ENCODE results near the gene PLCB1. TPM values are rescaled to one million over a fixed set of nuclear protein-coding genes. Genes with fewer than 3 reads are reported as not detected.

The PLCB1 gene
- total RNA-seq, 2 donors from 2014 or later = 7.3 to 45.5 TPM

- Histone ChIP-seq H3K27ac (no peak overlapping the region), H3K4me1 (no peaks in the 10 kb centered on the region), H3K9me3 (no peaks in the 10 kb centered on the region), H3K4me3 (no peak overlapping the region), H3K27me3 (no peaks in the 10 kb centered on the region), H3K36me3 (no peaks in the 10 kb centered on the region)
- TF ChIP-seq, protein P1, sequence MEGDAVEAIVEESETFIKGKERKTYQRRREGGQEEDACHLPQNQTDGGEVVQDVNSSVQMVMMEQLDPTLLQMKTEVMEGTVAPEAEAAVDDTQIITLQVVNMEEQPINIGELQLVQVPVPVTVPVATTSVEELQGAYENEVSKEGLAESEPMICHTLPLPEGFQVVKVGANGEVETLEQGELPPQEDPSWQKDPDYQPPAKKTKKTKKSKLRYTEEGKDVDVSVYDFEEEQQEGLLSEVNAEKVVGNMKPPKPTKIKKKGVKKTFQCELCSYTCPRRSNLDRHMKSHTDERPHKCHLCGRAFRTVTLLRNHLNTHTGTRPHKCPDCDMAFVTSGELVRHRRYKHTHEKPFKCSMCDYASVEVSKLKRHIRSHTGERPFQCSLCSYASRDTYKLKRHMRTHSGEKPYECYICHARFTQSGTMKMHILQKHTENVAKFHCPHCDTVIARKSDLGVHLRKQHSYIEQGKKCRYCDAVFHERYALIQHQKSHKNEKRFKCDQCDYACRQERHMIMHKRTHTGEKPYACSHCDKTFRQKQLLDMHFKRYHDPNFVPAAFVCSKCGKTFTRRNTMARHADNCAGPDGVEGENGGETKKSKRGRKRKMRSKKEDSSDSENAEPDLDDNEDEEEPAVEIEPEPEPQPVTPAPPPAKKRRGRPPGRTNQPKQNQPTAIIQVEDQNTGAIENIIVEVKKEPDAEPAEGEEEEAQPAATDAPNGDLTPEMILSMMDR (IDR thresholded peaks at IDR 0.05) = no peak
- no peak for DNase-seq (ENCODE audit: low spot score)
These were observed 781.4 kb downstream of the PLCB1 start for GRCh38 chr20:8913456-8913855.

- Histone ChIP-seq H3K4me1 (no peaks in the 10 kb centered on the region), H3K9me3 (no peaks in the 10 kb centered on the region), H3K27me3 (no peaks in the 10 kb centered on the region), H3K4me3 (no peak overlapping the region), H3K27ac (no peak overlapping the region), H3K36me3 (no peaks in the 10 kb centered on the region)
- no peak for DNase-seq (ENCODE audit: low spot score)
- TF ChIP-seq, protein P1 (IDR thresholded peaks at IDR 0.05) = no peak
These were observed 782.4 kb downstream of the PLCB1 start for GRCh38 chr20:8914421-8914820.

GRCh38 chr20:8917084-8917483 is 785.0 kb downstream of the PLCB1 start:
- Histone ChIP-seq H3K27ac (no peak overlapping the region), H3K27me3 (no peaks in the 10 kb centered on the region), H3K4me1 (no peaks in the 10 kb centered on the region), H3K9me3 (no peaks in the 10 kb centered on the region), H3K36me3 (no peaks in the 10 kb centered on the region), H3K4me3 (no peak overlapping the region)
- DNase-seq (ENCODE audit: low spot score) = no peak
- TF ChIP-seq, protein P1 (IDR thresholded peaks at IDR 0.05) = no peak

DNA sequence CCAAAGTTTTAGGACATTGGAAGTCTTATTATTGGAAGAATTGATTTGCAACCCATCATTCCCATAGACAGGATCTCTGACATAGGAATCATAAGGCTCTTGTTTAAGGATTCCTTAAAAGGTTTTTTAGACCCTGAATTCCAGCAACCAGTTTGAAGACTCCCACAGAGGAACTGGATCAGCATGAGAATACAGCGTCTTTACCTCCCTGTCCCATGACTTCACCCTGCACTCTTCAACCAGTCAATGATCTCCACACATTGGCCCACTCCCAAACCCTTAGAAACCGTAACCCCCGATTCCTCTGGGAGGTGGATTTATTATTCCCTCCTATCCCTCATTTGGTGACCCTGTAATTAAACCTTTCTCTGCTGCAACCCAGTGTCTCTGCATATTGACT is 786.1 kb downstream of the PLCB1 start:
- no peak for DNase-seq (ENCODE audit: low spot score)
- H3K27me3 ChIP-seq = no peaks in the 10 kb centered on the region
- TF ChIP-seq, protein P1 (IDR thresholded peaks at IDR 0.05) = no peak
- no peaks in the 10 kb centered on the region for H3K9me3 ChIP-seq
- H3K4me3 ChIP-seq = no peak overlapping the region
- no peak overlapping the region for H3K27ac ChIP-seq
- no peaks in the 10 kb centered on the region for H3K4me1 ChIP-seq
- no peaks in the 10 kb centered on the region for H3K36me3 ChIP-seq

DNA sequence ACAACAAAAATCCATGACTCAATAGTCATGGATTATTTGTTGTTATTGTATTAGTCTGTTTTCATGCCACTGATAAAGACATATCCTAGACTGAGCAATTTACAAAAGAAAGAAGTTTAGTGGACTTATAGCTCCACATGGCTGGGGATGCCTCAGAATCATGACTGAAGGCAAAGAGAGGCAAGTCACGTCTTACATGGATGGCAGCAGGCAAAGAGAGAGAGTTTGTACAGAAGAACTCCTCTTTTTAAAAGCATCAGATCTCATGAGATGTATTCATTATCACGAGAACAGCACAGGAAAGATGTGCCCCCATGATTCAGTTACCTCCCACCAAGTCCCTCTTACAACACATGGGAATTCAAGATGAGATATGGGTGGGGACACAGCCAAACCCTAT is 792.5 kb downstream of the PLCB1 start:
- TF ChIP-seq, protein P1 (IDR thresholded peaks at IDR 0.05) = no peak

DNA sequence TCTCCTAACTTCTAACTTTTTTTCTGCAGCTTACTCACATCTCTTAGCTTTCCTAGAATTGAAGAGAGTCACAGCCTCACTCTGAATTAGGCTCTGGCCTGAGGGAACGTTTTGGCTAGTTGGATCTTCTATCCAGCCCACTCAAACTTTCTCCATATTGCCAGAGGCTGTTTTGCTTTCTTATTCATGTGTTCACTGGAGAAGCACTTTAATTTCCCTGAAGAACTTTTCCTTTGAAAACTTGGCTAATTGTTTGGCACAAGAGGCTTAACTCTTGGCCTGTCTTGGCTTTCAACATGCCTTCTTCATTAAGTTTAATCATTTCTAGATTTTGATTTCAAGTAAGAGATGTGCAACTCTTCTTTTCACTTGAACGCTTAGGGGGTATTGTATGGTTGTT is 798.7 kb downstream of the PLCB1 start:
- Histone ChIP-seq H3K27me3 (no peaks in the 10 kb centered on the region), H3K27ac (no peak overlapping the region), H3K9me3 (no peaks in the 10 kb centered on the region), H3K4me1 (peaks cover 0 to 5% of the 10 kb centered on the region in 2 donors), H3K36me3 (no peaks in the 10 kb centered on the region), H3K4me3 (no peak overlapping the region)
- TF ChIP-seq, protein P1 (IDR thresholded peaks at IDR 0.05) = no peak
- no peak for DNase-seq (ENCODE audit: low spot score)

More for the DNA sequence above, 792.5 kb downstream of the PLCB1 start:
- Histone ChIP-seq H3K4me3 (no peak overlapping the region), H3K36me3 (no peaks in the 10 kb centered on the region), H3K27ac (no peak overlapping the region), H3K9me3 (no peaks in the 10 kb centered on the region), H3K4me1 (no peaks in the 10 kb centered on the region), H3K27me3 (no peaks in the 10 kb centered on the region)
- no peak for DNase-seq (ENCODE audit: low spot score)

Measured in right atrium auricular region (tissue), 2 donors.